OCI-M1 (cell line): ENCODE measurements around the gene ALG14.
A peak's percentile ranks its signal among the peaks of the same experiment; 100 is the strongest.

Source experiments
- DNase-seq: peaks from one replicate; lab custom pipeline; 2025; lab: John Stamatoyannopoulos, UW

Gene ALG14

GRCh38 chr1:94980582-94981574 is 91.9 kb downstream of the ALG14 start:
- DNase-seq: no peak

GRCh38 chr1:94979656-94980581 is 92.8 kb downstream of the ALG14 start:
- no peak for DNase-seq

- no peak for DNase-seq
Observed at GRCh38 chr1:94979131-94979530, 93.6 kb downstream of the ALG14 start.

- DNase-seq: no peak
Observed at GRCh38 chr1:94978401-94978800, 94.3 kb downstream of the ALG14 start.

GRCh38 chr1:94976971-94977548 is 95.7 kb downstream of the ALG14 start:
- DNase-seq: no peak

- no peak for DNase-seq
Observed at GRCh38 chr1:94974824-94975223, 97.9 kb downstream of the ALG14 start.

GRCh38 chr1:94974241-94974640 is 98.5 kb downstream of the ALG14 start:
- DNase-seq: no peak

- DNase-seq: no peak
Observed at GRCh38 chr1:94973309-94973922, 99.3 kb downstream of the ALG14 start.

- DNase-seq: no peak
Observed at GRCh38 chr1:94971491-94971924, 101.2 kb downstream of the ALG14 start.

GRCh38 chr1:94970783-94971182 is 102.0 kb downstream of the ALG14 start:
- DNase-seq: peak; percentile 16

GRCh38 chr1:94969137-94969536 is 103.6 kb downstream of the ALG14 start:
- no peak for DNase-seq

GRCh38 chr1:94966033-94966432 is 106.7 kb downstream of the ALG14 start:
- no peak for DNase-seq

GRCh38 chr1:94963864-94964263 is 108.9 kb downstream of the ALG14 start:
- DNase-seq: no peak

- DNase-seq: peak; percentile 81
Observed at GRCh38 chr1:94962409-94963265, 110.1 kb downstream of the ALG14 start.

- no peak for DNase-seq
Observed at GRCh38 chr1:94961988-94962387, 110.8 kb downstream of the ALG14 start.

- no peak for DNase-seq
Observed at GRCh38 chr1:94961582-94961981, 111.2 kb downstream of the ALG14 start.

GRCh38 chr1:94958081-94958480 is 114.7 kb downstream of the ALG14 start:
- no peak for DNase-seq

- no peak for DNase-seq
Observed at GRCh38 chr1:94955767-94956632, 116.8 kb downstream of the ALG14 start.
